NB4 (cell line): ENCODE measurements around the gene ZIK1.

Experiments used
- DNase-seq: peaks from one replicate; pipeline ENCODE4 v3.0.0; 2010; ENCODE audit warnings: low read depth
- H3K4me3 ChIP-seq: one replicate; pipeline ENCODE4 v1.5.1; 2011; ENCODE audit warnings: mild to moderate bottlenecking, low read depth, low read length, moderate library complexity
- MYC ChIP-seq: IDR thresholded peaks from 2 replicates; pipeline ENCODE4 v1.6.1; 2011; ENCODE audit warnings: low read depth, low read length
- POLR2A ChIP-seq: IDR thresholded peaks from 2 replicates; pipeline ENCODE4 v1.6.1; 2011; ENCODE audit warnings: mild to moderate bottlenecking; ENCODE audit not compliant: insufficient read length; ENCODE audit errors: extremely low read depth
- TF ChIP-seq, protein P1 (sequence below): IDR thresholded peaks from 2 replicates; pipeline ENCODE4 v1.6.1; 2011; ENCODE audit warnings: low read depth, low read length
- TF ChIP-seq, protein P2 (sequence below): IDR thresholded peaks from one replicate; pipeline ENCODE4 v1.5.1; 2012; ENCODE audit warnings: low read depth, low read length

Gene ZIK1

DNA sequence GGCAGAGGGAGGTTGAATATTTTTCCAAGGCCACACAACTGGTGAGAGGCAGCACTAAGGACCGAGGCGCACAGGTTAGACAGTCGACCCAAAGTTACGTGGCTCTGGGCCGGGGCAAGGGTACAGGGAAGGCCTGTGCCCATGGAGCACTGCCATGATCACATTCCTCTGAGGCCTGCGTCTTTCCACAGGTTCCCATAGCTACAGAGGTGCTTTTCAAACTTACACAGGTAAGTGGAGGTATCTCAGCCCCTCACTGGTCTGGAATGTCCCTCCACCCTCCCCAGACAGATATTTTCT, 49.8 kb downstream of the ZIK1 start:
- TF ChIP-seq, protein P1, sequence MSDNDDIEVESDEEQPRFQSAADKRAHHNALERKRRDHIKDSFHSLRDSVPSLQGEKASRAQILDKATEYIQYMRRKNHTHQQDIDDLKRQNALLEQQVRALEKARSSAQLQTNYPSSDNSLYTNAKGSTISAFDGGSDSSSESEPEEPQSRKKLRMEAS: no peak
- TF ChIP-seq, protein P2, sequence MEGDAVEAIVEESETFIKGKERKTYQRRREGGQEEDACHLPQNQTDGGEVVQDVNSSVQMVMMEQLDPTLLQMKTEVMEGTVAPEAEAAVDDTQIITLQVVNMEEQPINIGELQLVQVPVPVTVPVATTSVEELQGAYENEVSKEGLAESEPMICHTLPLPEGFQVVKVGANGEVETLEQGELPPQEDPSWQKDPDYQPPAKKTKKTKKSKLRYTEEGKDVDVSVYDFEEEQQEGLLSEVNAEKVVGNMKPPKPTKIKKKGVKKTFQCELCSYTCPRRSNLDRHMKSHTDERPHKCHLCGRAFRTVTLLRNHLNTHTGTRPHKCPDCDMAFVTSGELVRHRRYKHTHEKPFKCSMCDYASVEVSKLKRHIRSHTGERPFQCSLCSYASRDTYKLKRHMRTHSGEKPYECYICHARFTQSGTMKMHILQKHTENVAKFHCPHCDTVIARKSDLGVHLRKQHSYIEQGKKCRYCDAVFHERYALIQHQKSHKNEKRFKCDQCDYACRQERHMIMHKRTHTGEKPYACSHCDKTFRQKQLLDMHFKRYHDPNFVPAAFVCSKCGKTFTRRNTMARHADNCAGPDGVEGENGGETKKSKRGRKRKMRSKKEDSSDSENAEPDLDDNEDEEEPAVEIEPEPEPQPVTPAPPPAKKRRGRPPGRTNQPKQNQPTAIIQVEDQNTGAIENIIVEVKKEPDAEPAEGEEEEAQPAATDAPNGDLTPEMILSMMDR: no peak
- TF ChIP-seq MYC (no peak), POLR2A (no peak)
- H3K4me3 ChIP-seq: peak overlapping the region; percentile 69
- no peak for DNase-seq

DNA sequence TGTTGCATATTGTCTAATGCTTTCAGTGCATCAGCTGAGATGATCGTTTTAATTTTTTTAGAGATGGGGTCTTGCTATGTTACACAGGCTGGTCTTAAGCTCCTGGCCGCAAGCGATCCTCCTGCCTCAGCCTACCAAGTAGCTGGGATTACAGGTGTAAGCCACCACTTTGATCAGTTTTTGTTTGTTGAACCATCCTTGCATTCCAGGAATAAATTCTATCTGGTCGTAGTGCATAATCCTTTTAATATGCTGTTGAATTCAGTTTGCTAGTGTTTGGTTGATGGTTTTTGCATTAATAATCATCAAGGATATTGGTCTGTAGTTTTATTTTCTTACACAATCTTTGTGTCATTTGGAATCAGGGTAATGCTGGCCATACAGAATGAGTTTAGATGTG, 53.4 kb downstream of the ZIK1 start:
- H3K4me3 ChIP-seq: no peak overlapping the region
- TF ChIP-seq, protein P2: no peak
- no peak for TF ChIP-seq POLR2A
- no peak for TF ChIP-seq MYC
- TF ChIP-seq, protein P1: no peak

DNA sequence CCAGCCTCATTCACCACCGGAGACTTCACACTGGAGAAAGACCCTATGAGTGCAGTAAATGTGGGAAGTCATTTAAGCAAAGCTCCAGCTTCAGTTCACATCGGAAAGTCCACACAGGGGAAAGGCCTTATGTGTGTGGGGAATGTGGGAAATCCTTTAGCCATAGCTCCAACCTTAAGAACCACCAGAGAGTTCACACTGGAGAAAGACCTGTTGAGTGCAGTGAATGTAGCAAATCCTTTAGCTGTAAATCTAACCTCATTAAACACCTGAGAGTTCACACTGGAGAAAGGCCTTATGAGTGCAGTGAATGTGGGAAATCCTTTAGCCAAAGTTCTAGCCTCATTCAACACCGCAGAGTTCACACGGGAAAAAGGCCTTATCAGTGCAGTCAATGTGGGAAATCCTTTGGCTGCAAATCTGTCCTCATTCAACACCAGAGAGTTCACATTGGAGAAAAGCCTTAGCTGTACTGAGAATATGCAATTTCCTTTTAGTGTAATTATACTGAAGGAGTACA, 57.8 kb downstream of the ZIK1 start:
- no peak for DNase-seq
- TF ChIP-seq, protein P2: no peak
- TF ChIP-seq POLR2A: no peak
- TF ChIP-seq, protein P1: no peak
- TF ChIP-seq MYC: no peak
- H3K4me3 ChIP-seq: no peak overlapping the region

More for the DNA sequence above, 53.4 kb downstream of the ZIK1 start:
- no peak for DNase-seq

DNA sequence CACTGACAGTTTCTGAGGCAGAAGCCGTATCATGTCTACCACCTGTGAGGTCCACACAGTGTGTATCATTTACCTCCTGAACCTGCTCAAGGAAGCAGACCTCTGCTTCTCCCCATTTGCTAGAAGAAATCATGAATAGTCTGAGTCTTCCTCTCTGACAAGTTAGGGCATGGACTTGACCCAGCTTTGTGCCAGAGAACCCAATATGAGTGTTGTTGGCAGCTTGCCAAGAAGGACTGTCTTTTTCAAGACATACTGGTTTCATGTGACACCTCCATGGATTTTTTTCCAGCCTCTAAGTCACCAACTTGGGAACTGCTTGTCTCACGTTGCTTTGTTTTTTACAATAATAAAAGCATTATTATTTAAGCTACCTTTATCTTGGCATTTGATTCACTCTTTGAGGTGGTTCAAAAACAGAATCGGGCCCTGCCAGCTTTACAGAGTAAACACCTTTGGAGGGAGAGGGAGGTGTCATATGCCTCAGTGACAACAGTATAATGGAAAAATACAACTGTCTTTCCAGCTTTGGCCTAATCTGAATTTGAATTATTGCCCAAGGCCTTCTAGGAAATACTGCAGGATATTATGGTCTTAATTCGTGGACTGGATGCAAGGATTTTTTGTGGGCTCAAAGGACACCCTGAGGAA, 58.6 kb downstream of the ZIK1 start:
- no peak for DNase-seq
- TF ChIP-seq MYC: no peak
- H3K4me3 ChIP-seq: no peak overlapping the region
